CMK (cell line): ENCODE results near the gene ZBTB24.
A peak's percentile ranks its signal among the peaks of the same experiment; 100 is the strongest.

Experiments
- DNase-seq: peaks from one replicate; pipeline ENCODE4 v3.0.0-alpha.2; 2010; ENCODE audit warnings: low read depth

Gene ZBTB24

GRCh38 chr6:109449795-109450673 is 33.0 kb downstream of the ZBTB24 start:
- no peak for DNase-seq

DNA sequence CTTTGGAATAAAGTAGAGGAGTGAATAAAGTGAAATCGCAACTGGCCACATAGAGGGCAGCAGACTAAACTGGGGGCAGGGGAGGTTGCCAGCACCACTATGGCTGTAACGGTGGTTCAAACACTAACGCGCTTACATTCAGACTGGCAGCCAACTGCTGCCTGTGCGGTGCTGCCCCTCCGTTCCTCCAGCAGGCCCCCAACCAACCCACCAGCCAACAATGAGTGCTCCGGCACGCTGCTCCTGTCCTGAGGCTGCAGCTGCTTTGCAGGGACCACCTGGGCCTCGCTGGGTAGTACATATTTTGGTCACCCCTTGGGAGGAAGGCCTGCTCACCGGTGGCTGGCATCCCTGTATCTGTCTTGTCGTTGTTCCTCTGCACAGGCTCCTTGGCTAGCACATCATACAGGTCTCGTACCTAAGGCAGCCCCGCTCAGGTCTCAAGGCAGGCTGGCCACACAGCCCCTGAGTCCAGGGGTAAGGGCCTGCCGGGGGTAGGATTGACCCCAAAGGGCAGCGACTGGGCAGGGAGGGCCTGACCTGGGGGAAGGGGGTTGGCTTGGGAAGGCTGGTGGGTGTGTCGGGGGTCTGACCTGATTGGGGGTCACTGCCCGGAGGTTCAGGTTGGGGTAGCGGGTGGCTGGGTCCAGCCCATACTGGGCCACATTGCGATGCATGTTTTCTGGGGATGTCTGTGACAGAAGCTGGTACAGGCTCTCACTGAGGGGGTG is 33.8 kb downstream of the ZBTB24 start:
- no peak for DNase-seq

DNA sequence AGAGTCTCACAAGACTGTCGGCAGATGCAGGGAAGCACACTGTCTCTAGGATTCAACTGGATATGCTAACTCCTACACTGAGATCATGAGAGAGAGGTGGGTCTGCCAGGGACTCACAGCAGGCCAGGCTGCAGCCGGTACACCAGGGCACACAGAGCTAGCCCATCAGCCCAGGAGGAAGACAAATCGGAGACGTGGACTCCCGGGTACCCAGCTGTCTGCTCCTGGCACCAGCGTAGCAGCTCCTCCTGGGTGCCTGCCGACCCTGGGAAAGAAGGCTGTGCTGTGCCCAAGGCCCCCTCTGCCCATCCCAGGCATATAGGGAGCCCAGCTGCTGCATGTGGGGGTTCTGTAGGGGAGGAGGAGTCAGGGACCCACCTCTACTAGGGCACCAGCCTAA is 34.4 kb downstream of the ZBTB24 start:
- DNase-seq = no peak

GRCh38 chr6:109447878-109448555 is 35.0 kb downstream of the ZBTB24 start:
- no peak for DNase-seq

GRCh38 chr6:109447087-109447486 is 35.9 kb downstream of the ZBTB24 start:
- DNase-seq = no peak

- DNase-seq = no peak
Observed at GRCh38 chr6:109446541-109446940, 36.5 kb downstream of the ZBTB24 start.

- DNase-seq = no peak
Observed at GRCh38 chr6:109446072-109446471, 36.9 kb downstream of the ZBTB24 start.

- no peak for DNase-seq
Observed at GRCh38 chr6:109445382-109445781, 37.6 kb downstream of the ZBTB24 start.

GRCh38 chr6:109443425-109443950 is 39.5 kb downstream of the ZBTB24 start:
- DNase-seq = no peak

GRCh38 chr6:109442393-109442924 is 40.6 kb downstream of the ZBTB24 start:
- no peak for DNase-seq

DNA sequence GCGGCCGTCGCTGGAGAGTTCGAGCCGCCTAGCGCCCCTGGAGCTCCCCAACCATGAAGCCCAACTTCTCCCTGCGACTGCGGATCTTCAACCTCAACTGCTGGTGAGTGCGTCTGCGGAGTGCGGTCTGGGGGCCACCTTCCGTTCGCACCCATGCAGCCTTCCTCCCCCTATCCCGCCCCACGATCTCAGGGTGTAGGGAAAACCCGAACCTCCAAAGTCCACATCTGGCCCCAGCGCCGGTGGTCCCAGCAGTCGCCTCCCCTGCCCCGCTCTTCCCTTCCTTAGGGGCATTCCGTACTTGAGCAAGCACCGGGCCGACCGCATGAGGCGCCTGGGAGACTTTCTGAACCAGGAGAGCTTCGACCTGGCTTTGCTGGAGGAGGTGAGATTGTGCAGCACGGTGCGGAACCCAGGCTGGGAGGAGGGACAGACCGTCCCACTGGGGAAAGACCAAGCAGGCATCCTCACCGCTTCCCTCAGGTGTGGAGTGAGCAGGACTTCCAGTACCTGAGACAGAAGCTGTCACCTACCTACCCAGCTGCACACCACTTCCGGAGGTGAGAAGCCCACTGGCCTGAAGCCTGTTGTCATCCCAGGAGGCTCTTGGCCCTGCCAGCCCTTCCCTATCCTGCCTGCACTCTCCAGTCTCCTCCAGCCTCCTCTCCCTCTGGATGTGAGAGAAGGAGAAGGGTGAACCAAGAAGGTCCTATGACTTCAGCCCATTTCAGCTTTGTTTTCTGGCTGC is 41.8 kb downstream of the ZBTB24 start:
- DNase-seq = peak; percentile 45

GRCh38 chr6:109440331-109441068 is 42.5 kb downstream of the ZBTB24 start, which contains the start of the genes PPIL6 and SMPD2:
TSS of gene PPIL6 (minus strand) at chr6:109440628. CDS start at chr6:109440590, 38 bp downstream.
TSS of gene SMPD2 (plus strand) at chr6:109440724. CDS start at chr6:109441122, 398 bp downstream.
- DNase-seq = peak; percentile 68

- no peak for DNase-seq
Observed at GRCh38 chr6:109436041-109436440, 47.0 kb downstream of the ZBTB24 start.

- DNase-seq = no peak
Observed at GRCh38 chr6:109434456-109434855, 48.6 kb downstream of the ZBTB24 start.

- DNase-seq = no peak
Observed at GRCh38 chr6:109429496-109429895, 53.5 kb downstream of the ZBTB24 start.

GRCh38 chr6:109428889-109429477 is 54.0 kb downstream of the ZBTB24 start:
- no peak for DNase-seq

- no peak for DNase-seq
Observed at GRCh38 chr6:109424946-109425345, 58.1 kb downstream of the ZBTB24 start.

DNA sequence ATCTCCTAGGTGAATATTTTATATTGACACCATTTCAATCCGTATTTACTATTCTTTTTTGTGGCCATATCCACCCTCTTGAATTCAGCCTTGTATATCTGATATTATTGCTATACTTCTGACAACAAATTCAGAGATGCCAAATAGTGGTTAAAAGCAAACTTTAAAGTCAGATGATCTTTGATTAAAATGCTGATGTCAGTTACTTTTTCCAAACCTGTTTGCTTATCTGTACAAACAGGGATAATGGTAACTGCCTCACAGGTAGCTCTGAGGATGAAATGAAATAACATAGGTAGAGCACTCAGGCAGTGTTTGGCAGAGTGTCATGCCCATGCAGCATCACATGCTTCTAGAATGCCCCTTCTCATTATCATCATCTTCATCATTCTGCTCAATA is 61.8 kb downstream of the ZBTB24 start:
- DNase-seq = no peak

- DNase-seq = no peak
Observed at GRCh38 chr6:109420751-109421150, 62.3 kb downstream of the ZBTB24 start.

- no peak for DNase-seq
Observed at GRCh38 chr6:109417646-109418045, 65.4 kb downstream of the ZBTB24 start.
